Right forelimb (tissue), 1 donor: ENCODE measurements around the gene ALOX5.
"Not testable (repeated sequence)": the region's sequence is repeated elsewhere in the genome, so short reads cannot be mapped to it uniquely, and the experiment has no call there.

Experiments
- DNase-seq: peaks from one replicate; pipeline ENCODE4 v3.0.0-alpha.2; 2018

Gene ALOX5

GRCh38 chr10:45374350-45375052 lies 485 bp downstream of the ALOX5 start:
- DNase-seq = no peak

- no peak for DNase-seq
These were observed 1.1 kb downstream of the ALOX5 start for GRCh38 chr10:45375101-45375500.

- no peak for DNase-seq
These were observed 1.8 kb downstream of the ALOX5 start for GRCh38 chr10:45375716-45376231.

- DNase-seq = no peak
These were observed 2.4 kb downstream of the ALOX5 start for GRCh38 chr10:45376371-45376801.

- DNase-seq = no peak
These were observed 3.3 kb downstream of the ALOX5 start for GRCh38 chr10:45377321-45377720.

DNA sequence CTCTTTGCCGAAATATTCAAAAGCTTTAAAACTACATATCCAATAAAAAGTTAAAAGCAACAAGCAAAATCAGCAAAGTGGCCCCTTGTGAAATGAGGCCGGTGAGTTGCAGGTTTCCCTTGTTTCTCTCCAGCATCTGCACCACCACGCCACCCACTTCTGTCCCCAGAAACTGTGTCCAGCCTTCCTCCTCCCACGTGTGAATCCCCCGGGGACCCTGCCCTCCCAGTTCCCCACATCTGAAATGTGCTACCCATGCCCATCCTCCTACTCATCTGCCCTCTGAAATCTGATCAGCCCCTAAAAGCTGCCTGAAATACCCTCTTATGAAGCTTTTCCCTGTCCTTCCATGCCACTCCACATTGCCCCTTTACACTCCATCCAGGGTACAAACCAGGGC lies 3.8 kb downstream of the ALOX5 start:
- DNase-seq = no peak

- no peak for DNase-seq
These were observed 5.1 kb downstream of the ALOX5 start for GRCh38 chr10:45378914-45379726.

DNA sequence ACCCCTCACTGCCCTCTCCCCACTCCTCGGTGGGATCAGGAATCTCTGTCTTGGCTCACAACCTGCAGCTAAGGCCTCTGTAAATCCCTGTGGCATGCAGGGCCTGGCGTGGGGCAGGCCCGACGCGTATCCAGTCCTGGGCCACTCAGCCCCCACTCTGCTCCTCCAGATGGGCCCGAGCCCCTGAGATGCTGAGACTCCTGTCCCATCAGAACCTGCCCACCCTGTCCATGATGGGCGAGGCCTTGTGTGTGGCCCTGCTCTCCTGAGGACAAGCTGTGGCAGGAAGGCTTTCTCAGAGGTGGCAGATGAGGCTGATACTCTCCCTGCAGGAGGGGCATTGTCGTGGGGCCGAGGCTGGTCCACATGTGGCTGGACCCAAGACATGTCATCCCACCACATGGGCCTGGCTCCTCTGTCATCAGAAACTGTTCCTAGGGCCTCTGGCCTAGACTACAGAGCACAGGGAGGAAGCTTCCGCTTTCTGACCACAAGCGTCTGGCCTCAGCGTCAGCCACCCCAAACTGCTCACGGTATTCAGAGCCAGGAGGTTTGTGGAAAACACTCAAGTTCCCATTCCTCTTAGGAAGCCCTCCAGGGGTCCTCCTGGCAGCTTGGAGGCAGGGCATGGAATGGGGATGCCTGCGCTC lies 6.0 kb downstream of the ALOX5 start:
- no peak for DNase-seq

DNA sequence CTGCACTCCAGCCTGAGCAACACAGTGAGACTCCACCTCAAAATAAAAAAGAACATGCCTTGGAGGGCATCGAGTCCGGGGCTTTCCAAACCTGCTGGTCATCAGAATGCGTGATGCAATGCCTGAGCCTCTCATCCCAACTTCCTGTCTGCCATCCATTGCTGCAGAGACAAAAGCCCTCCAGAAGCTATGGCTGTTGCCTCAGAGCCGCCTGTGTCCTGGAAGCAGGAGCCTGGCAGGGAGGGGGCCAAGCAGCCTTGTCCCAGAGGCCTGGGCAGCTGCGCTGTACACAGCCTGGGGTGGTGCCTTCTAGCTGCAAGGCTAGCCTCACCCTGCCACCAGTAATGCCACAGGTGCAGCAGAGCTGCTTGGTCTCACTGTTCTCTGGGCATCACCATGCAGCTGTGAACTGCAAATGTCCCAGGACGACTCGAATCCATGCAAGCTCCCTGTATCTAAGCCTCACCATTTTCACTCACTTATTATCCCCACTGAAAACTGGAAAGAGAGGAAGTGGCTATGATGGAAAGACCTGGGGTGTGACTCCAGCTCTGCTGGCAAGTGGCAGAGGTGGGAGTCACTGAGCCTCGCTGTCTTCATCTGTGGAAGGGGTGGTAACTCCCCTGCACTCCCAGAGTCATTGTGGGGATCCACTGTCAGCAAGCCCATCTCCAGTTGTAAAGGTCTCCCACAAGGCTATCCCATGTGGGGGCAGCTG lies 7.0 kb downstream of the ALOX5 start:
- no peak for DNase-seq

DNA sequence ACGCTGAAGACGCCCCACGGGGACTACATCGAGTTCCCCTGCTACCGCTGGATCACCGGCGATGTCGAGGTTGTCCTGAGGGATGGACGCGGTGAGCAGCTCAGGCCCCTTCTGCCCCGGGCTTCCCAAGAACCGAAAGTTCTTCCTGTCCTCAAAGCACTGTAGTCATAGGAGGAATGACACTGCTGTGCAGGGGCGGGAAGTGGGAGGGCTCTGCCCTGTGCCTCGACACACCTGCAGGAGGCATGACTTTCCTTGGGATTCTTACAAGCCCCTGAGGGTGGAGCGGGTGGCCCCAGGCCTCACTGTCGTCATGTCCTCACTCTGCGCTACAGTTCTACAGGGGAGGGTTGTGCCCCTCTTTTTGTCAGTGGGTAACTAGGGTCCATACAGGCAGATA lies 8.6 kb downstream of the ALOX5 start:
- DNase-seq = no peak

DNA sequence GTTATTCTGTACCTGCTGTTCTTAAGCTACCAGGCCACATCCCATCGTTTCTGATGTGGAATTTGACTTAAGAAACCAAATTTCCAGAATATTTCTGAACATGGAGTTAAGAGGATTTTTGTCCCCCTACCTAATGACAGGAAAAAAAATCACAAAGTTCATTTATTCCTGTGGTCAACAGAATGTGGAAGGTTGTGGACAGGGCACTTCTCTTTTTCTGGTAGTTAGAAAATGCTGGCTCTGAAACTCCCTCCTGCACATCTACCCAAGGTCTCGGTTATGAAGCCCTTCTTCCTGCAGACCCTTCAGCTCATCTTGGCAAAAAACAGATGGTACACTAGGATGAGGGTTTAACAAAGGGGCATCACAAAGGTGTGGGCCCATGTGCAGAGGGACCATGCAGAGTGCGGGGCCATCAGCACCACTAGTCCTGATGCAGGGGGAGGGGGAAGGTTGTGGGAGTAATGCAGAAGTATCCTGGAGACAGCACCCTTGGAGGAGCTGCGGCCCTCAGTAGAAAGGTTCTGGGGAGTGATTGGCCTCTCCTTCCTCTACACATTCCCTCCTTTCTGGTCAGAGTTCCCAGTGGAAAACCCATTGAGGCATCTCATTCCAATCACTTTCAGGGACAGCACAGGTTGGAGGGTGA lies 9.8 kb downstream of the ALOX5 start:
- DNase-seq = no peak

- no peak for DNase-seq
These were observed 12.6 kb downstream of the ALOX5 start for GRCh38 chr10:45386657-45387056.

DNA sequence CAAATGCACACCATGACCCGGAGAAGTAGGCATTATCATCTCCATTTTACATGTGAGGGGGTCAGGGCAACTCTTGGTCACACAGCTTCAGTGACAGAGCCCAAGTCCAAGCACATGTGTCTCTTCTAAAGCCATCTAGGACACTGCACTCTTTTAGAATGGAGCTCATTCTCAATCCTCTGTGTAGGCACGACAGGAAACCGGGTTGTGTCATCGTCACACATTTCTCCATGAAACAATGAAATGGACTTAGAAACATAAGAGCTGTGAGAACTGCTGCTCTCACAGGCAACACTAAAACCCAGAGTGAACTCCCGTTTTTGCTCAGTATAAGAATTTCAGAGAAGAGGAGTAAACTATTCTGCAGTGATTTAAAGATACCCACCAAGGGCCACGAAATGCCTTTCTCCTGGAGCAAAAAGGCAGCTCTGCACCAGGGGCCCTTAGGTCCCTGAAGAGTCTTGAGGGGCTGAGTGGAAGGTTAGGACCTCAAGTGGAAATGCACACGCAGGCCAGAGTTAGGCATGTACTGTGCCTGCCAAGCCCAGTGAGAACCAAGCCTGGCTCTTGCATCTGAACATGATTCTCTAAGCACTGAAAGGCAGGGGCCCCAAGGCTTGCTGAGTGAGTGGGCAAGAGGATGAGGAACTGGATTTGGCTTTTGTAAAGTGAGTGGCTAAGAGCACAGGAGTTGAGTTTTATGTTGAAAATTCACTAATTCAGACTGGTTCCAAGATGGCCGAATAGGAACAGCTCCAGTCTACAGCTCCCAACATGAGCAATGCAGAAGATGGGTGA lies 13.3 kb downstream of the ALOX5 start:
- no peak for DNase-seq

DNA sequence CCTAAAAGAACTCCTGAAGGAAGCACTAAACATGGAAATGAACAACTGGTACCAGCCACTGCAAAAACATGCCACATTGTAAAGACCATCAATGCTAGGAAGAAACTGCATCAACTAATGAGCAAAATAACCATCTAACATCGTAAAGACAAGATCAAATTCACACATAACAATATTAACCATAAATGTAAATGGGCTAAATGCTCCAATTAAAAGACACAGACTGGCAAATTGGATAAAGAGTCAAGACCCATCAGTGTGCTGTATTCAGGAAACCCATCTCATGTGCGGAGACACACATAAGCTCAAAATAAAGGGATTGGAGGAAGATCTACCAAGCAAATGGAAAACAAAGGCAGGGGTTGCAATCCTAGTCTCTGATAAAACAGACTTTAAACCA lies 15.7 kb downstream of the ALOX5 start:
- not testable (repeated sequence) for DNase-seq

- DNase-seq = not testable (repeated sequence)
These were observed 17.6 kb downstream of the ALOX5 start for GRCh38 chr10:45391636-45392035.

DNA sequence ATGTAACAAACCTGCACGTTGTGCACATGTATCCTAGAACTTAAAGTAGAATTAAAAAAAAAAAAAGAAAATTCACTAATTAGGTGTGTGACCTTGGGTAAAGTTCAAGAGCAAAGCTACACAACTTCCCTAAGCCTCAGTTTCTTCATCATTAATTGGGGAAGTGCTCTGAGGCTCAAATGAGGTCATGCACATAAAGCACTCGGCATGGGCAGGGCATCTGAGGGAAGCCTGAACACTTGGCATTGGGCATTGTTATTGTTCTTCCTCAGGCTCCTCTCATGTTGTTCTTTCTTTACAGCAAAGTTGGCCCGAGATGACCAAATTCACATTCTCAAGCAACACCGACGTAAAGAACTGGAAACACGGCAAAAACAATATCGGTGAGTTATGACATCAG lies 21.5 kb downstream of the ALOX5 start:
- DNase-seq = no peak

DNA sequence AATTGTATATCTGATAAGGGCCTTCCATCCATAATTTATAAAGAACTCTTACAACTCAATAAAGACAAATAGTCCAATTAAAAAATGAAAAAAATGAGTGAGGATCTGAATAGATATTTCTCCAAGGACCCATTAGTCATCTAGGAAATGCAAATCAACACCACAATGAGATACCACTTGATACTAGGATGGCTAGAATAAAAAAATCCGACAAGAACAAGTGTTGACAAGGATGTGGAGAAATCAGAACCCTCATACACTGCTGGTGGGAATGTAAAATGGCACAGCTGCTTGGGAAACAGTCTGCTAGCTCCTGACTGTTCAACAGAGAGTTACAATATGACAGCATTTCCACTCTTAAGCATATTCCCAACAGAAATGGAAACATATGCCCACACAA lies 24.6 kb downstream of the ALOX5 start:
- DNase-seq = no peak

GRCh38 chr10:45399113-45399512 lies 25.1 kb downstream of the ALOX5 start:
- DNase-seq = no peak

DNA sequence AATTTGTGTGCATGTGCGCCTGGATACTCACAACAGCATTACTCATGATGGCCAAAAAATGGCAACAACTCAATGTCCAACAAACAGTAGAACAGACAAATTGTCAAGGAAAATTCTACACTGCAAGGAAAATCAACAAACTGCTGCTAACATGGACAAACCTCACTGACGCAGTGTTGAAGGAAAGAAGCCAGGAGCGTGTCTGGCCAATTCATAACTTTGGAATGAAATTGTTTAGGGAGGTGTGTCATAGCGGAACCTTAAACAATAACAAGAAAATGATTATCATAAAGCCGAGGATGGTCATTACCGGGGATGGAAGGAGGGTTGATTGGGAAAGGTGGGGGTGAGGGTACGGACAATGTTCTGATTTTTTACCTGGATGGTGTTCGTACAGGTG lies 29.1 kb downstream of the ALOX5 start:
- no peak for DNase-seq

GRCh38 chr10:45404087-45404769 lies 30.2 kb downstream of the ALOX5 start:
- DNase-seq = no peak

- DNase-seq = no peak
These were observed 30.7 kb downstream of the ALOX5 start for GRCh38 chr10:45404770-45405120.
